Central memory CD8-positive, alpha-beta T cell (primary cell): Measurements from ENCODE around the gene HOXA10.

Source experiments
- ATAC-seq: fragments of 150-1000 bp; cut with Tn5 transposase; replicated peaks from 2 replicates; pipeline ENCODE4 v1.10.0; 2022; ENCODE audit warnings: mild to moderate bottlenecking, moderate FRiP score, moderate number of reproducible peaks; ENCODE audit not compliant: poor library complexity, severe bottlenecking; ENCODE audit errors: extremely low read depth
- DNase-seq, 2 donors: peaks; one replicate each; pipeline ENCODE4 v3.0.0; 2021; ENCODE audit warnings: low spot score in 2 of 2
- H3K27ac Mint-ChIP-seq: one replicate; pipeline ENCODE4 v1.8.0; 2022; ENCODE audit warnings: low read depth, mild to moderate bottlenecking, moderate library complexity, mixed read lengths
- H3K27me3 Mint-ChIP-seq: one replicate; pipeline ENCODE4 v1.8.0; 2022; ENCODE audit warnings: mixed read lengths
- H3K36me3 Mint-ChIP-seq: one replicate; pipeline ENCODE4 v1.8.0; 2022; ENCODE audit warnings: mild to moderate bottlenecking, moderate library complexity, mixed read lengths; ENCODE audit not compliant: insufficient read depth
- H3K4me1 Mint-ChIP-seq: one replicate; pipeline ENCODE4 v1.8.0; 2022; ENCODE audit warnings: mixed read lengths
- H3K4me3 Mint-ChIP-seq: one replicate; pipeline ENCODE4 v1.8.0; 2022; ENCODE audit warnings: mild to moderate bottlenecking, moderate library complexity, mixed read lengths
- H3K9me3 Mint-ChIP-seq: one replicate; pipeline ENCODE4 v1.8.0; 2022; ENCODE audit warnings: mixed read lengths

HOXA10 gene

DNA sequence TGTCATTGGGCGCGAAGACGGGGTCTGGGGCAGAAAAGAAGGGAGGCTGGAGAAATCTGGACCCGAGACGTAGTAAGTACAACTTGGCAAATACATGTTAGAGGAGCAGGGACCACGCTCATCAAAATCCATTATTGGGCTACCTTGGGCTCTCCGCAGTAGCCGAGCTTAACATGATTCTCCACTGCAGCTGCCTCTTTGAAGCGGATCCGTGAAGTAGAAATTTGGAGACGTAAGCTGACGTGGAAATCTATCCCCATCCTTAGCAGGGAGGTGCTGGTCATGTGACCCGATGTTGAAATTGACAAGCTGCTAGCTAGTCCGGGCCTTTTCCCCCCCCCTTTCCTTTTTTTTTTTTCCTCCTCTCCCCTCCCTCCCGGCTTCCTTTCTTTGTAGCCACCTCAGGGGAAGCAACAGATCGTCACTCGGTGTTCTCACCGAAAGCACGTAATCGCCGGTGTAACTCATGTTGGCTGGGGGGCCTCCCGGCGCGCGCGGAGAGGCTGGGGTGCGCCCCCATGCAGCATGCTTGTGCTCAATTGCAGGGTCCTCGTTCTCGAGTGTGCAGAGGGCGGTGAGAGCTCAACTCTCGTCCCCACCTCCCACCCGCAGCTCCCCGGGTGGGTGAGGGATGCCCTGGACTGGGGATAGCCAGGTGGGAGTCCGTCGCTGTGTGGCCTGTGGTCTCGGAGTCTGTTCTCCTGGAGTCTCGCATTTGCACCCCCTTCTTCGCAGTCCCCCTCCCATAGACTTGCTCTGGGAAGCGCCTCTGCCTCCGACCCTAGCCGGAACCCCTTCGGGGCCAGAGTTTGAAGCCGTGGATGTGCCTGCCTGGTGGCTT, 11.1 kb upstream of the HOXA10 start, which contains the start of gene HOXA11:
Gene HOXA11 (minus strand): TSS at position 220 of the 841 bp plus-strand sequence. CDS start 88 bp downstream, at position 132.
- peaks cover 26% of the 10 kb centered on the region for H3K36me3 Mint-ChIP-seq
- H3K9me3 Mint-ChIP-seq: no peaks in the 10 kb centered on the region
- peak within 1 kb of the TSS; percentile 79 for H3K27ac Mint-ChIP-seq
- peaks cover 52% of the 10 kb centered on the region for H3K4me1 Mint-ChIP-seq
- peak within 1 kb of the TSS; percentile 71 for H3K4me3 Mint-ChIP-seq
- H3K27me3 Mint-ChIP-seq: peaks cover 94% of the 10 kb centered on the region
- DNase-seq (no peak), ATAC-seq (no peak)

DNA sequence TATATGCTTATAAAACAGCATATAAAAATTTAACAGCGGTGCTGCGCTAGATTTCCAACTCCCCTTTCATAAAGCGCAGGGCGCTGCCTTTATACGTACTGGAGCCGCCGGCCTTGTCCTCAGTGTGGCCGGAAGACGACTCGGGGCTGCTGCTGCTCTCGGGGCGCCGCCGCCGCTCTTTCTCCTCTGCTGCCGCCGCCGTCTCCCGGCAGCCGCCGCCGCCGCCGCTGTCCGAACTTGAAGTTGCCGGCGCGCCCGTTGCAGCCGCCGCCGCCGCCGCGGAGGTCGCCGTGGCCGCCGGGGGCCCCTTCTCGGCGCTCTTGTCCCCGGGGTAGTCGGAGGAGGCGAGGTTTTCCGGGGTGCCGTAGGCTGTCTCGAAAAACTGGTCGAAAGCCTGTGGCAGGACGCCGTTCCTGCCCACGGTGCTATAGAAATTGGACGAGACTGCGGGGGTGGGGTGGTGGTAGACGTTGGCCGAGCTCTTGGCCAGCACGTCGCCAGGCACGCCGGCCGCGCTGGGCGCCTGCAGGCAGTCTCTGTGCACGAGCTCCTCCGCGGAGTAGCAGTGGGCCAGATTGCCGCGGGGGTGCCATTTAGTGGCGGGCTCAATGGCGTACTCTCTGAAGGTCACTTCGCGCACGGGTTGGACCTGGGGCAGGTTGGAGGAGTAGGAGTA, 10.4 kb upstream of the HOXA10 start:
- ATAC-seq (no peak), DNase-seq (no peak)
- peak overlapping the region; percentile 71 for H3K4me3 Mint-ChIP-seq
- peak overlapping the region; percentile 59 for H3K27ac Mint-ChIP-seq
- H3K36me3 Mint-ChIP-seq: peaks cover 26% of the 10 kb centered on the region
- H3K27me3 Mint-ChIP-seq: peaks cover 94% of the 10 kb centered on the region
- peaks cover 55% of the 10 kb centered on the region for H3K4me1 Mint-ChIP-seq
- no peaks in the 10 kb centered on the region for H3K9me3 Mint-ChIP-seq

DNA sequence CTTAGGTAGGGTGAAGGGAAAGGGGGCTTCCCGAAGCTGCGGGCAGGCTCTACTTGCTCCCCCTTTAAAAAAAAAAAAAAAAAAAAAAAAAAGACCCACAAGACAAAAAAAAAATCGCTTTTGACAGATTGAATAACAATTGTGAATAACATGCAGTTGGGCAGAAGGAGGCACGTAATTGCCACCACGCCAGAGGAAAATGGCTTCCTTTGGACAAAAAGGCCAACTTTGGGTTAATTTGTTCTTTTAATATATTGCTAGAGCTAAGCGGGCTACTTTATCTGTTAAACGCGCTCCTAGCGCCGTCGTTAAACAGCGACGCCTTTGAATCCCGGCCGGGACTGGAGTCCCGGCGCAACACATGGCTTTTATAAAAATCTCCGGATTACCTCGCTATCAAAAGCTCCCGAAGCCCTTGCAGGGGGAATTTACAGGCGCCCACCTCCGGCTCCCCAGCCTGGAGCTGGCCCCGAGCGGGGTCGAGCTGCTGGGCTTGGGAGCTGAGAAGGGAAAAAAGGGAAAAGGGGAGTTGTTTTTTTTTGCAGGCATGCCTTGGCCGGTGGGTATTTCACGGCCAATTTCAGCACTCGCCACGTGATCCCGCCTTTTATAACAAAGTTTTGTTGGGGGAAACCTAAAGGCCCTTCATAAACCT, 9.7 kb upstream of the HOXA10 start:
- H3K27ac Mint-ChIP-seq: no peak overlapping the region
- H3K4me3 Mint-ChIP-seq: peak overlapping the region; percentile 71
- peaks cover 27% of the 10 kb centered on the region for H3K36me3 Mint-ChIP-seq
- peaks cover 49% of the 10 kb centered on the region for H3K4me1 Mint-ChIP-seq
- peaks cover 94% of the 10 kb centered on the region for H3K27me3 Mint-ChIP-seq
- DNase-seq: no peak
- no peak for ATAC-seq
- H3K9me3 Mint-ChIP-seq: no peaks in the 10 kb centered on the region

DNA sequence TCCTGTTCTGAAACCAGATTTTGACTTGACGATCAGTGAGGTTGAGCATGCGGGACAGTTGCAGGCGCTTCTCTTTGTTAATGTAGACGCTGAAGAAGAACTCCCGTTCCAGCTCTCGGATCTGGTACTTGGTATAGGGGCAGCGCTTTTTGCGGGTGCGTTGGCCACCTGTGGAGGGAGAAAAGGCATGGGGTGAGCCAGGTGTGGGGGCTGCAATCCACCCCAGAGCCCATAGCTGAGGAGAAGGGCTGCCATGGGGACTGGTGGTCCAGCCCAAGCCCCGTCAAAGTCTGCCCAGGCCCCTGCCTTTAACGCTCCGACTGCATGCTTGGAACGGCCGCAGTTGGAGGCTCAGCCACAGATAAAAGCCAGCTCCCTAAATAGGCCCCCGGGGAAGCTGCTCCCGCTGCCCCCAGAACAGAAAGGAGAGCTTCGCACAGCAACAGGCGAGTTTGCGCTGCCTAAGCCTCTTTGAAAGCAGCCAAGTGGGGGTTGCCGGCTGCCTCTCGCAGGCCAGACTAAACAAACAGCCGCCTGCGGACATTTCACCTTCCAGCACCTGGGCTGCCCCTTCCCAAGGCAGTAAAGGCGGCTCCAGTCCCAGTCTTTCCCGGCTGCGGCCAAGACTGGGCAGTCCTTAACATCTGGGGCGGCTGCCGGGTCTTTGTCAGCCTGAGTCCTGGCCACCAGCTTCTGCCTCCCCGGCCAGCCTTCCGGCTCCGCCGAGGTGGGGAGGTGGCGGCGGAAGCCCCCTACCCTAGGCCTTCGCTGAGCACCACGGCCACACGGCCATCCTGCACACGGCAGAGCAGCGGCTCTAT, 9.0 kb upstream of the HOXA10 start:
- no peak for ATAC-seq
- Mint-ChIP-seq H3K9me3 (no peaks in the 10 kb centered on the region), H3K27ac (no peak overlapping the region), H3K27me3 (peaks cover 90% of the 10 kb centered on the region), H3K36me3 (peaks cover 22% of the 10 kb centered on the region), H3K4me3 (peak overlapping the region; percentile 28), H3K4me1 (peaks cover 41% of the 10 kb centered on the region)
- DNase-seq: no peak

DNA sequence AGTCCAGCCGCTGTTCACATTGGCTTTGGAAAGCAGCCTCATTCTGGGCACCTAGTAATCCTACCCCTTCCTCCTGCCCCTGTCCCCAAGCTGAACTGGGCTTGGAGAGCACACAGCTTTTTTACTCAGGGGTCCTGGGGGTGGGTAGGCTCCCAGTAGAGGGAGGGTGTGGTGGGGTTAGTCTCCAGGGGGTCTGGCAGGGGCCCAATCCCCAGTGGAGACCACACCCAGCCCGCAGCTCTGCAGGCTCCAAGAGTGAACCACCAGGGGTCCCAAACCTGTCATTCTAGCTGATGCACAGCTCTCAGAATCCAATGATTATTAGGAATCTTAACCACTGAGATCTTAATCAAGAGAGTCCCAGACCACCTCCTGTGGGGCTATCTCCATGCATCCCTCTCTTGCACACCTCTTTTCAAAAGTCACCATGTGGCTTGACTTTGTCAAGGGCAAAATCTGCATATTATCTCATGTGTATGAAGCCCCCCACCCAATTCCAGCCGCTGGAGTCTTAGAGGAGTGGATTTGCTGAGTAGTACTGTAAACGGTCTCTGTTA, 8.2 kb upstream of the HOXA10 start:
- DNase-seq: no peak

DNA sequence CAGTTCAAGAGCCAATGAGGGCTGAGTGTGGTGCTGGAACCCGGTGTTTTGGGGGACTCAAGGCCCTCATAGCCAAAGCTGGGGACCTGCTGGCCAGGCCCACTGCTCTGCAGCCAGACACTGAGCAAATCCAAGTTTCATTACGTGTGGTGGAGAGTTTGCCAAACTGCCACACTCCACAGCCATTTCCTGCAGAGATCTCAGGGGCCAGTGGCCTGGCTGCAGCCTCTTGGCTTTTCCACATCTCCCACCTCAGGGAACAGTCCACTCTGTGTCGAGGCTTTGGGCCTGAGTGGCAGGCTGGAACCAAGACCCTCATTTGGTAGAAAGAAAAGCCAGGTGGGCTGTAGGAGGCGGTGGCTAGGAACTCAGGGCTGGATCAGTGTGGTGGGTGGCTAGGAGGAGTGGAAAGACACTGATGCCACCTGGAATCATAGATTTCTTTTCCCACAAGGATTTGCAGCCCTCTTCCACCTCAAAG, 7.7 kb upstream of the HOXA10 start:
- peaks cover 87% of the 10 kb centered on the region for H3K27me3 Mint-ChIP-seq
- H3K27ac Mint-ChIP-seq: no peak overlapping the region
- no peak overlapping the region for H3K4me3 Mint-ChIP-seq
- peaks cover 19% of the 10 kb centered on the region for H3K36me3 Mint-ChIP-seq
- DNase-seq (no peak), ATAC-seq (no peak)
- H3K9me3 Mint-ChIP-seq: no peaks in the 10 kb centered on the region
- peaks cover 31% of the 10 kb centered on the region for H3K4me1 Mint-ChIP-seq

More for the DNA sequence above, 8.2 kb upstream of the HOXA10 start:
- Mint-ChIP-seq H3K4me3 (peak overlapping the region; percentile 28), H3K4me1 (peaks cover 34% of the 10 kb centered on the region), H3K9me3 (no peaks in the 10 kb centered on the region), H3K36me3 (peaks cover 19% of the 10 kb centered on the region), H3K27ac (no peak overlapping the region), H3K27me3 (peaks cover 90% of the 10 kb centered on the region)
- no peak for ATAC-seq

DNA sequence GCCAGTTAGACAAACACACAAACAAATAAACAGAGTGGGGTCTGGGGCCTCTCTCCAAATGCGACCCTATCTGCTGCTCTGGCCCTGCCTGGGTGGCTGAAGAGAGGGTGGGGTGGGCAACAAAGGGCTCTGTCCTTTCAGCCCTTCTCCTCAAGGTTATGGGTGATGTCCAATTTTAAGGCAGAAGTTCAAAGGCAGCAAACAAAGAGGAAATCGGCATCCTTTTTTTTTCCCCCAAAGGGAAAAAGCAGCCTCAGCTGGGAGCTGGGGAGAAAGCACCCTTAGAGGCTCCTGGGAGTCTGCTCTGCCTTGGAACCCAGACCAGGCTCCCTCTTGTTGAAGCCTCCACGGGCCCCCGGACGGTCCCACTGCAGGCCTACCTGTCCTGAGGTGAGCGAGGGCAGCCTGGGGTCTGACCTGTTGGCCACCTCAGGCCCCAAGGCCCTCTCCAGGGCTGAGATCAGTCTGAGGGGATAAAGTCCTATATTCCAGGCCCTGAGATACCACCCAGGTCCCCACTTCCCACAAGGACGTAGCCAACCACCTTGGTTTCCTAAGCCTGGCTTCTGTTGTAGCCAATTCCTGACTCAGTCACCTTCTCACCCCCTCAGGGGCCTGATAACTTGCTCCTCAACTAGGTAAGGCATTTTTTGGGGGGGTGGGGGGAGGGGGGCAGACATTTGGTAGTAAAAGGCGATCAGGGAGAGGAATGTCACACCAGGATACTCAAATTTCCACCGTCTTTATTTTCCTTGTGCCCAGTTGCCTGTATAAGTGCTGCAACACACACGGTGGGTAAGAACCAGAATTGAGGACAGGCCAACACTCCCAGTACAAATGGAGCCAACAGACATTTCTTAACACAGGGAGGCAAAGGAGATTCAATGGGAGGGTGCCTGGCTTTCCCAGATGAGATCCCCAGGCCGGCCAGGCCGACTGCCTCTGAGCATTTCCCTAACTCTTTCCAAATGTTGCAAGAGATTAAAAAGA, 6.6 kb upstream of the HOXA10 start:
- Mint-ChIP-seq H3K27me3 (peaks cover 81% of the 10 kb centered on the region), H3K36me3 (peaks cover 16% of the 10 kb centered on the region), H3K27ac (no peak overlapping the region), H3K9me3 (no peaks in the 10 kb centered on the region), H3K4me3 (no peak overlapping the region), H3K4me1 (peaks cover 24% of the 10 kb centered on the region)
- DNase-seq (no peak), ATAC-seq (no peak)

DNA sequence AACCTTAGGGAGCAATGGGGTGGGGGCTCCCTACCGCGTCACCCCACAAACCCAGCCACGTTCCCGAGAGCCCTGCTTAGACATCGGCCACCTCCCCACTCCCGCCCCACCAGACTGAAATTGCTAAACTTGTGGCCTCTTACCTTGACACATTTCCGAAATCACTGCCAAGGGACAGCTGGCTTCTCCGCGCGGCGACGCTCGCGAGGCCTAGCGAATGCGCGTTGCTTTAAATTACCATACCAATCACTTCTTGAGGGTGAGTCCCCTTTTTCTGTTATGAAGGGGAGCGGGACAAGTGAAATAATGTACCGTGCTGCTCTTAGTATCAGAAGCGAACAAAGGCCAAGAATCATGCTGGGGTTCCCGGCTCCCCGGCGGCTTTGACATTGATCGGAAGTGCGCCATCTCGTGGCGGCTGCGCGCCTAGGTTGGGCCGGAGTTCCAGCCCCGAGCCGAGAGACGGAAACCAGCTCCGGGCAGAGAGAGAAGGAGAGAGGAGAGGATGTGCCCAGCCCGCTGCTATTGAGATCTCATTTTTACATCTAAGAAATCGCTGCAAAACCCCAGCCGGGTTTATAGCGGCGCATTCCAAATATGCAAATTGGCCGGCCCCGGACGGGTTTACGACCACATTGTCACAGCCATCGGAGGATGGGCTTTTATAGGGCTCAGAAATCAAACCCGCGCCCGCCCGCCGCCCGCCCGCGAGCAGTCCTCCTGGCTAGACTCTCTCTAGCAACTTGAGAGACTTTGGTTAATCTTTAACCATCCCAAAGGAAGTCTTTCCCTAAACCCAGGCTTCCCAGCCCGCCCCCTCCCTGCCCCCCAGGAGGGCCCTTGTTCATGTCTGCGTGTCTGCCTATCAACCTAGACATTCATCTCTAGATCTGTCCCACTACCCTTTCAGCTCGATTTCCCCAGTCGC, 5.6 kb upstream of the HOXA10 start:
- no peak overlapping the region for H3K4me3 Mint-ChIP-seq
- peaks cover 81% of the 10 kb centered on the region for H3K27me3 Mint-ChIP-seq
- DNase-seq: no peak
- H3K9me3 Mint-ChIP-seq: no peaks in the 10 kb centered on the region
- ATAC-seq: peak; percentile 58
- peak overlapping the region; percentile 16 for H3K27ac Mint-ChIP-seq
- peaks cover 15% of the 10 kb centered on the region for H3K4me1 Mint-ChIP-seq
- peaks cover 10% of the 10 kb centered on the region for H3K36me3 Mint-ChIP-seq

DNA sequence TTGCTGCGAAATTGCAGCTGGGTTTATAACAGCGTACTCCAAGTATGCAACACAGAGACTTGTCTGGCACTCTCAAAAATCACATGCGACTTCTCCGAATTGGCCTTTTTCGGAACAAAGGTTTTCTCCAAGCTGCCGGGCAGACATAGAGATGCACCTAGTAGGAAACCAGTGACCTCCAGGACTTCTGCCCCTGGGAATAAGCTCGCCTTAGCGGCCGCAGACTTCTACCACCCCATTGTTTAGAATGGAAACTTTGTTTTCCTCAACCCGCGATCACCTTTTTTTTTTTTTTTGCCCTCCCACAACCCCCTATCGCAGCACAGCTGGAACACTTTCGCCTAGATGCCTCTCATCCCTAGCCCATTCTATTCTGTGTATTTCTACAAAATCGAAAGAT, 4.9 kb upstream of the HOXA10 start:
- Mint-ChIP-seq H3K9me3 (no peaks in the 10 kb centered on the region), H3K27ac (no peak overlapping the region), H3K36me3 (peaks cover 8% of the 10 kb centered on the region), H3K27me3 (peaks cover 80% of the 10 kb centered on the region), H3K4me1 (peaks cover 11% of the 10 kb centered on the region), H3K4me3 (no peak overlapping the region)
- DNase-seq: no peak
- ATAC-seq: no peak

DNA sequence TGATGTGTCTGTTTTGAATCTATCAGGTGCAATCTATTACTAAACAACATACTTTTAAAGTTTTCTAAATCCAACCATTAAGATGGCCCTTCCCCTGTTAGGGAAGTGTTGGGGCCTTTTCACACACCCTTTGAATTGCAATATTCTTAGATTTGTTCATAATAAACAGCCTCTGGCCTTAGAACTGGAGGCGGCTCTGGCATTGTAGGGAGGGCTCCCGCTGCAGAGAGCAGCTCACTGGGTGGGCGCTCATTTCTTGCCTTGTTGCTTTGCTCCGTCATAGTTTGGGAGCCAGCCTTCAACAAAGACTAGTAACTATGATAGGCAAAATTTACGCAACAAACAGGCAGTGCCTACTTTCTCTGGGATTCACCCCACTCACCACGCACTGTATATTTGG, 4.2 kb upstream of the HOXA10 start:
- Mint-ChIP-seq H3K9me3 (no peaks in the 10 kb centered on the region), H3K27ac (no peak overlapping the region), H3K4me3 (no peak overlapping the region), H3K4me1 (peaks cover 11% of the 10 kb centered on the region), H3K36me3 (peaks cover 5% of the 10 kb centered on the region), H3K27me3 (peaks cover 77% of the 10 kb centered on the region)
- ATAC-seq (no peak), DNase-seq (no peak)
